HUDEP-2 (cell line): ENCODE measurements around the gene LSS.

Source experiments
- DNase-seq, 76 experiments: peaks; one replicate each; lab custom pipeline; 2025; ENCODE audit not compliant: unreplicated experiment in 76 of 76; lab: John Stamatoyannopoulos, UW

LSS gene

GRCh38 chr21:46155514-46156377 is 72.8 kb downstream of the LSS start, which contains the start of gene FTCD:
FTCD (minus strand) TSS chr21:46155579; CDS start chr21:46155523, 56 bp downstream.
- no peak for DNase-seq

DNA sequence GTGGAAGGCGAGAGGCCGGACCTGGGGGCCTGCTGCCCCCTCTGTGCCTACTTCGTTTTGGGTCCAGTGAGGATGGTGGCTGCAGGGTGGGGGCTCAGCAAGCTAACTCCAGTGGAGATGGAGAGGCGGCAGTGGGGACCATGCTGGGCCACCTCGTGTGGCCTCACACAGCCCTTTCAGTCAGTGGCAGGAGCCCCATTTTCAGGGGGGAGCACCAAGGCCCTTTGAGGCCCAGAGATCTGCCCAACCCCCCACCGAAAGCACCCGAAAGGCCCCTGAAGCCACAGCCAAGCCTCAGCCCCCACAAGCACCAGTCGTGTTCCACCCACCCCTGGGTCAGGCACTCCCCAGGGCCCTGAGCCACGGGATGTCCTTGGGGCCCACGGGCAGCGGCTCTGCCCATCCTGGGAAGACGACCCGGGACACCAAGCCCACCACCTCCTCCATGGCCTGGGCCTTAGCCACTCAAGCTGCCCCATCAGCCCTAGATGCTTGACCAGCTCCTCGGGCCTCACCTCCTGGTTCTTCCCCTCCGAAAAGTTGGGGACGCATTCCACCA is 73.5 kb downstream of the LSS start:
- DNase-seq = no peak

GRCh38 chr21:46154155-46154954 is 74.2 kb downstream of the LSS start:
- no peak for DNase-seq

DNA sequence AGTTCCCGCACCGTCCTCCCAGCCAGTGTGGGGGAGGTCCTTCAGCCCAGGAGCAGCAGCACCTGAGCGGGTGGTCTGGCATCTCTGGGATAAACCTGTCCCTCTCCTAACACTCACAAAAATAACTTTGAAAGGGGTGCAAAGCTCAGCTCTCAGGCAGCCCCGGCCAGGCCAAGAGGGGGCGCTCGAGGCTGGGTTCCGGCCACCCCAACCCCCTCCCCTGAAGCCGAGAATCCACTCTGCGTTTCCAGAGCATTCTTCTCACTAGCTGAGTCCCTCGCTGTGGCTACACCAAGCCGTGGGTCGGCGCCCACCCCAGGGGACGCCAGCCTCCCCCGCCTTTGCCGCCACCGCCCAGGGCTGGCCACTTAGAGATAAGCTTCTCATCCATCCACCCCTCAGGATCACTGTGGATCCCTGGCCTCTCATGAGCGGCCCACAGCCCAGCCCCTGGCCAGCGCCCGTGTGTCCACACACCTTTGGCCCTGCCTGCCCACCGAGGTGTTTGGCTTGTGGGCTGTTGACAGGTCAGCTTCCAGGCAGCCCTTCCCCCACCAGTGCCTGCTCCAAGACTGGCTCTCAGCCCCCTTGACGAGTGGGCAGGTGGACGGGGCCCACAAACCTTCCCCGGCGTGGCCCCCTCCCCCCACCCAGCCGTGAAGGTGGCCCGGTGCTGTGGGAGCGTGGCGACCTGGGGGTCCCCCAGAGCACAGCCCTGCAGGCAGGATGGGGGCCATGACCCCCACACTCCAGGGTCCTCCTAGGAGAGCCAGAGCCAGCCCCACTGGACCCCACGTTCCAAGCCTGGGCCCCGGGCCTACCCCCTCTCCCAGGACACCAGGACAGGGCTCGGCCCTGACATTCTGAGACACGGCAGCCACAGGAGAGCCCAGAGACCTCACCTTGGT is 75.1 kb downstream of the LSS start:
- DNase-seq = peak in 73 of 76 experiments; percentile 20 to 89 (median 75)

DNA sequence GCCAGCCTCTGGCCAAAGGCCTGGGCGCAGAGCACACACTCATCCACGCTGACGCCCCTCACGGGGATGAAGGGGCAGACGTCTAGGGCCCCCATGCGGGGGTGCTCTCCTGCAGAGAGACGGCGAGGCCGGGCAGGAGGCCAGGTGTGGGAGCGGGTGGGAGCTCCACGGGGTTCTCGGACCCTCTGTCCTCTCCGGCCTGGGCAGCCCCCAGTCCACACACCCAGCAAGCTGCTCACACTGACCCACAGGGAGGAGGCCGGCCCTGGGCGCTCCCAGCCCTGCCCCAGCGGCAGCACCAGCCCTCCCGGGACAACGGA is 75.7 kb downstream of the LSS start:
- peak in 1 of 76 experiments; percentile 43 for DNase-seq

DNA sequence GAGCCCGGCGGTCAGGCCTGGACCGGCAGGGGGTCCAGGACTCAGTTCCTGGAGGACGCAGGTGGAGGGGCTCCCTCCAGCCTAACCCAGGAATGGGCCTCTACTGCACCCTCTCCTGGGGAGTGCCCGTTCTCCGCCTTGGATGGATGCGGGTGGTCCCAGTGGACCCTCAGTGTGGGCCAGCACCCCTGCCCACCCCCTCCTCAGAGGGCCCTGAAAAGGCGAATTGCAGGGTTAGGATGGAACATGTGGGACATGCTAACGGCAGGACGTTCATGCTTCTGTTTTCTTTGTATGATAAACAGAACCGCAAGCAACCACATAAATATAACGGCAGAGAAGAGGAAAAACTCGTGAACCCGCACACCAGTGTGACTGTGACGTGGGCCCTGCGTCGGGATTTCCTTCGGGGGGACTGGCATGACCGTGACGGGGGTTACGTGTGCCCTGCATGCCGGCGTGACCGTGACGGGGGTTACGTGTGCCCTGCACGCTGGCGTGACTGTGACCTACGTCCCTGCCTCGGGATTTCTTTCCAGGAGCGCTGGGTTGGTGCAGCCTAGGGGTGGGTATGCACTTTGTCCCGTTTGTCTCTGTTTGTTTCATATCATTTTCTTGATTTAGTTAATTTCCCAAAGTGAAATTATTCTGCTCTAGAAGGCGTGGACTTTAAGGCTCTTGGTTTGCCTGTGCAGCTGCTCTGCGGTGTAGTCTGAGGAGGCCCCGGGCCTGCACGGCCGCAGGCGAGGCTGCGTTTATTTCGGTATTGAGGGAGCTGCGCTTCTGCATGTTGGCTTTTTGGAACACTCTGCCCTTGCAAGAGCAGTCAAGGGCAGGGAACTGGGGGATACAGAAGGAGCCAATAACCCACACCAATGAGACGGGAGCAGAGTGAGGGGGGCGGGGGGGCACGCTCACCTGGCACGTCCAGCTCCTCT is 76.3 kb downstream of the LSS start:
- DNase-seq = no peak

DNA sequence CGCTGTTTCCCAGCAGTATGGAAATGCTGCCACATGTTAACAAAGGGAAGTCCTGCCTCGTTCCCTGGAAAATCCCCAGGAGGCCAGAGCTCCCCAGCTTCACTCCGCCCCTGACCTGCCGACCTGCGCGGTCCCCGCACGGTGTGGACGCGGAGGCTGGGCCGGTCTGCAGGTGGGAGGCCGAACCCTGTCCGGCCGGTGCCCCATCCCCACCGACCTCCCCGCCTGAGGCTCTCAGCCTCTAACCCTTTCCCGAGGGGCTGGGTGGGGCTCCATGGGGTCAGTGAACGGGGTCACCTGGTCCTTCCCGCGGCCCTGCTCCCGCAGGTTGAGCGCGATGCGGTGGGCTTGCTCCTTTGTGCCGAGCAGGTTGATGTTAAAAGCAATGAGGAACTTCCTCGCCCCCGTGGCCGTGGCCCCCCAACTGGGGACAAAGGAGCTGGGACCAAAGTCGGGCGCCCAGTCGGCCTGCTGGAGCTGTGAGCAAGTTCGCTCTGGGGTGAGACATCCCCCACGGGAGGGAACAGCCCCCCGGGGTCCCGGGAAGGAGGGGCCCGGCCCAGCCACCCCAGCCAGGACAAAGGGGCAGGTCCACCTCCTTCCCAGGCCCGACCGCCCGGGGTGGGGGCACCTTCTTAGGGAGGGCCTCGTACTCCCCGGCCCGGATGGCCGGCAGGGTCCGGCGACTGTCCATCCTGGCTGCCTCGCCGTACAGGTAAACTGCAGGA is 77.1 kb downstream of the LSS start:
- no peak for DNase-seq

DNA sequence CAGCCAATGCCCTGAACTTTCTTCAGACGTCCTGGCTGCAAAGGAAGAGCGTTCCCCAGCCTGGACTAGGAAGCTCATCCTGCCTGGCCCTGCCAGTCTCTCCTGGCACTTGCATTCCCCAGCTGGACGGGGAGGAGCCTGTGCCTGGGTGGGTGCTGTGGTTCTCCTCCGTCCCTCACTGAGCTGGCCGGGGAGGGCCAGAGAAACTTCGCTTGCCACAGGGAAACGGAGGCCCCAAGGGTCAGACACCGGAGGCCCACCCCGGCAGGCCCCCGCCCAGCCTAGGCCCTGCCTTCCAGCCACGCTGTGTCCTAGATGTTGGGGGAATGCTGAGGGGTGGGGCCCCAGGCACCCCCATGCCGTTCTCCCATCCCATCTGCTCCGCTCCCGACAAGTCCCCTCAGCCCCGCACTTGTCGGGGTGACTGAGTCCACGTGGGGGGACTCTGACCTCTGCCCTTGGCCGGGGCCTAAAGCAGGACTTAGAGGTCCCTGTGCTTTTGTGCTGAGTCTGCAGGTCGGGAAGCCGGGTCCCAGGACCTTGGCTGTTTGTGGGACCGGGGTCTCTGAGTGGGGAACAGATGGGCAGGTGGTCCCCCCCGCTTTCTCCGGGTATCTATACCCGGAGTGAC is 78.0 kb downstream of the LSS start:
- DNase-seq = no peak

DNA sequence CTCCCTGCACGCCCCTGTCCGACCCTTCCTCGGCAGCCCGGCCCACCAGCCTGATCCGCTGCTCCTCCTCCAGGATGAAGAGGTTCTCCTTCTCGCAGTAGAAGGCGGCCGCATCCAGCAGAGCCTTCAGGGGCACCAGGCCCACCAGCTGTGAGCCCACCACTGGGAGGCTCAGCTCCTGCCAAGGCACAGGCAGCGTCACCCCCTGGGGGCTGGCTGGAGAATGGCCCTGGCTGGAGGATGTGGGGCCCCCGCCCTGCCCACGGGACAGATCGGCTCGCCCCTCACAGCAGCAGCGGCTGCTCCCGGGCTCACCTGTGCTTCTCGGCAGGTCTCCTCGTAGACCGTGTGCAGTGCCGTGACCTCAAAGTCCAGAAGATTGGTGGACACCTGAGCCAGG is 78.5 kb downstream of the LSS start:
- DNase-seq = no peak

DNA sequence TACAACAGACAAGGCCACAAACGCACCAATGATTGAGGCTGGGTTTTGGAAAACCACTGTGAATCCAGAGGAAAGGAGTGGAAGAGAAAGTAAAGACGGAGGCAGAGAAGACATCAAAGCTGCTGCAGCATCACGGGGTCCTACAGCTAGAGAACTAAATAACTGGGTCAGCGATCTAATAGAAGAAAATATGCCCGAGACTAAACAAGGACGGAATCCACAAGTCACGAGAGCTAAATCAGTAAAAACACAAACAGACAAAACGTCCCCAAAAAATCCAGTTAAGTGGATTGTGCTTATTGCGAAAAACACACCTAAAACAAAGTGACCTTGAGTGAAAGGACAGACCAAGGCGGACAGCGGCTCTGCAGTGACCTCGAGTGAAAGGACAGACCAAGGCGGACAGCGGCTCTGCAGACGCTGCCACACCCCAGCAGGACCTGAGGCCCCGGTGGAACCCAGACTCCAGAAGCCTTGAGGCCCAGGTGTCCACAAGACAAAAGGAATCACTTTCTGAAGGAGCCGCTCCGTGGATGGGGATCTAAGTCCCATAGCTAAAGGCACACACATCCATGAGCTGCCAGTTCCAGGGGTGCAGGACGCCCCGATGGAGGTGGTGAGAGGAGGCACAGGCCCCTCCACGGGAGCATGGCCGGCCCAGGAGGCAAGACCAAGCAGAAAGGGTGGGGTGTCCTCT is 79.2 kb downstream of the LSS start:
- no peak for DNase-seq

DNA sequence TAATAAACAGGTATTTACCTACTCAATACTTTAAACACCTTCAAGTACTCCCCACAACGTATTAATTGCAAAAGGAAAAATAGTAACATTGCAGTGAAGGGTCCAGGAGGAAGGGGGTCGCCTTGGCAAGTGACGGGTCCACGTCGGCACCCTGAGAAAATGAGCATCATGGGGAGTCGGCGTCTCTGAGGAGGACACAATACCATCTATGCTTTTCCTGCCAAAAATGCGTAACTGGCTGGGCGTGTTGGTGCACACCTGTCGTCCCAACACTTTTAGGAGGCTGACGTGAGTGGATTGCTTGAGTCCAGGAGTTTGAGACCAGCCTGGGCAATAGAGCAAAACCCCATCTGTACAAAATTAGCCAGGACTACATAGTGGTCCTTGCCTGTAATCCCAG is 80.5 kb downstream of the LSS start:
- DNase-seq = no peak

DNA sequence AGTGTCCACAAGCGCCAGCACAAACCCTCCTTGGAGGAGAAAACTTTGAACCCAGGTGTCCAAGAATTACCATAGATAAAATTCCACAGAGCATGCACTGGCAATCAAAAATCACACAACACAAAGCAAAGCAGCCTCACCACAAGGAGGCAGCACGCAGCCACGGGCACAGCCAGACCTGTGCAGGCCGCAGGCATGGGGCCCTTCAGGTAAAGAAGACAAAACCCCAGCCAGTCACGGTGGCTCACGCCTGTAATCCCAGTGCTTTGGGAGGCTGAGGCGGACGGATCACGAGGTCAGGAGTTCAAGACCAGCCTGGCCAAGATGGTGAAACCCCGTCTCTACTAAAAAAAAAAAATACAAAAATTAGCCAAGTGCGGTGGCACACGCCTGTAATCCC is 81.1 kb downstream of the LSS start:
- peak in 69 of 76 experiments; percentile 12 to 85 (median 67) for DNase-seq

GRCh38 chr21:46146856-46147255 is 81.7 kb downstream of the LSS start:
- no peak for DNase-seq

DNA sequence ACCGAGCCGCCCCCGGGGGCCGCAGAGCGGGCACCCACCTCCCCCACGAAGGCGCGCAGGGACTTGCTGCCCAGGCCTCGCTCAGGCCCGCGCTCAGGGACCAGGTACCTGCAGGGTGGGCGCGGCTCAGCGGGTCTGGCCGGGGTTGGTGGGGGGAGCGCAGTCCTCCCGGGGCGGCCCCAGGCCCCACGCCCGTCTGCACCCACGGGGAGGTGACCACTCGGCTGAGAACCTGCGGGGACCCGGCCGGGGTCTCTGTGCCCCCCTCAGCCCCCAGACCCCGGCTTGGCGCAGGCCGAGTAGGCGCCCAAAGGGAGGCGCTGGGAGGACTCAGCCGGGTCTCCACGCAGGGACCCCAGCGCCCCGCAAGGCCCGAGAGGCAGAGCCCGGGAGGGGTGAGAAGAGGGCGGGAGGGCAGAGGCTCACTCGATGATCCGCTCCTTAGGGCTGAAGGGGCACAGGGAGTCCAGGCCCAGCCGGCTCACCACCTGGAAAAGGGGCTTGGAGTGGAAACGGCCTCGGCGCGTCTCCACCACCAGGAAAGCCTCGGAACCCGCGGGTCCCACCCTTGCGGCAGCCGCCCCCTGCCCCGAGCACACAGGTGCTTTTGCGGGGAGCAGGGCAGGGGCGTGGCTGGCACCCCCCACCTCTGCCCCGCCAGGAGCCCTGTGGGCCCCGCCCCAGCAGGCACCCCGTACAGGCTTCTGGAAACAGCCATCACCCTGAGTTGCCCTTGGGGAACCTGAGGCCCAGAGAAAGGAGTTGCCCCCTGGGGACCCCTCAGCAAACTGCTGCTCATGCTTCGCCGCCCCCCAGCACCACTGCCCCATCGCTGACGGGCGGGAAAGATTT is 82.5 kb downstream of the LSS start:
- DNase-seq = no peak

DNA sequence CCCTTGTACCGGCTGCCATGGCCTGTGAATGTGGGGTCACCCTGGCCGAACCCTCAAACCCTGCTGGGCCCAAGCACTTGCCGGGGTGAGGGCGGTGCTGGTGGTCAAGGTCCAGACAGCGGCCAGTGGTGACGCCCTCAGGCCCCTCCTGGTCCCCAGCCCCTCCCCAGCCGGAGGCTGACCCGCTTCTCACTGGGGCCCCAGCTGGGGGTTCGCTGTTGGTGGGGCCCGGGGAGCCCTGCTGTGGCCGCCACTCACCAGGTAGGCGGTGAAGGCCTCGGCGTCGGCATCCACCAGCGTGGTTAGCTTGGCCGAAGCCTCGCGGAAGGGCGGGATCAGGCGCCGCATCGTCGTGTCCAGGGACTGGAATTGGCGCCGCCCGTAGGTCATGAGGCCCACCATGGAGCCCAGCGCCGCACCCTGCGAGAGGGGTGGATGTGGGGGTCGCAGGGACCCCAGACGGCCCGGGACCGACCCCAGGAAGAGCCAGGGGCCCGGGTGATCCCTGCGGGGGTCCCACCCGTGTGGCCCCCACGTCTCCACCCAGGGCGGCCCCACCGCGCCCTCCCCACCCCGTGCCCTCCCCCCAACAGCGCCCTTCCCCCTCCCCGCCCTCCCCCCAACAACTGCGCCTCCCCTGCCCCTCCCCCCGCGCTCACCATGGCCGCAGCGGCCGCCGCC is 83.3 kb downstream of the LSS start:
- DNase-seq = no peak

- peak in 13 of 76 experiments; percentile 10 to 50 (median 31) for DNase-seq
These were observed 84.0 kb downstream of the LSS start for GRCh38 chr21:46144464-46145070.
